COLO668 (cell line): Measurements from ENCODE around the gene C2orf92.
"Not testable (repeated sequence)": the region's sequence is repeated elsewhere in the genome, so short reads cannot be mapped to it uniquely, and the experiment has no call there.

Experiments used
- DNase-seq: peaks from one replicate; lab custom pipeline; 2025; ENCODE audit not compliant: unreplicated experiment; lab: John Stamatoyannopoulos, UW

Gene C2orf92

DNA sequence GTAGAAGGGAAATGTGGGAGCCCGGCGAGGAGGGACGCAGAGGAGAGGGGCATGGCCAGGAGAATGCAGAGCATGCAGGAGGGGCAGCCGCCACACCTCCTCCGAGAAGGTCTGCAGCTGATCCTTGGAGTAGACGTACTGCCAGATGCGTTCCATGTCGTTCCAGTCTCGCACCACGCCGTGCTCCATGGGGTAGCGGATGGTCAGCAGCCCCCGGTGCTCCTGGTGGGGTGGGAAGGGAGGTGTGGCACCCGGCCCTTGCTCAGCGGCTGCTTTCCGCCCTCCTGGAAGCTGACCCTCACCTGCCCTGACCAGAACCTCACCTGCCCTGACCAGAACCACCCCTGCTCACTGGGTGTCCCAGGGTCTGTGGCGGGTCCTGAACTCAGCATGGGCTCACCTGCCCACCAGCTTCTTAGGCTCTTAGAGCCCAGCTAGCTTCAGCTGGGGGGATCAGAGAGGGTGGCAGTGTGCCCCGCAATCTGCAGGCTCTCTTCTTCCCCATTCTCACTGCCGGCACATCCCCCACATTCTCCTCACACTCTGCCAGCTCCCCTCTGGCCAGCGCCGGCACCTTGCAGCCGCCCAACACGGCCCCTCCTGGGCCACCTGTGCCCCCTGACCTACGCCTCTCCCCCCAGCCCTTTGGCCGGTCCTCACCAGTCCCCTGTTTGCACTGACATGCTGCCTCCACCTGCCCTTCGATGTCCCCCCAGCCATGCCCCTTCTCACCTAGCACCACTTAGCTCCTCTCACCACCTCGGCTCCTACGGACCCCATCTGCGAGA, 10.1 kb upstream of the C2orf92 start:
- DNase-seq = no peak

DNA sequence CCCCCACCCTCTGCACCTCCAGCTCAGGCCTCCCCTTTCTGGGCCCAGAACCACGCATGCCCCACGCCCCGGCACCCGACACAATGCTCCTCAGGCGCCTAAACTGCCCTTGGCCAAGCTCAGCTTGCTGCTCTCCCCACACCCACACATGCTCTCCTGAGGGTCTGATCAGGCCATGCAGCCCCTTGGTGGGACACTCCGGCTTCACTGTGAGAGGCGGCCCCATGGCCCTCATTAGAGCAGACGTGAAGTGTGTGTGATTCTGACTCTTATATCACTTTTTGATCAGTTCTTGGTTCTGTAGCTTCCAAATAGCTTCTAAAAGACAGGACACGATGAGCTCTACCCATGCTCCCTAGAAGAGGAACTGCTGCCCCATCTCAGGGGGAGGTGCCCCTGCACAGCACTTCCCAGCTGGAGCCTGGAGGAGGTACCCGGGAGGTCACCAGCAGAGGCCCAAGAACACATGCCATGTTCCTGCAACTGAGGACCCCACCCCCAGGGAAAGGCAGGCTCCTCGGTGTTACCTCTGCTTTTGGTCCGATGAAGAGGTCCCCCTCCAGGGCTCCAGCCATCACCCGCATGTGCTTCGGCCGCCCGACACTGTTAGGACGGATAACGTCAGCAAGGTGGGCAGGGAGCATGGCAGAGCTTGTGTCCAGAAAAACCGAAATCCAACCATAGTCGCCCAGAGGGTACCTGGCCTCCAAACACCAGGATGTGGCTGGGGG, 9.3 kb upstream of the C2orf92 start:
- DNase-seq = no peak

DNA sequence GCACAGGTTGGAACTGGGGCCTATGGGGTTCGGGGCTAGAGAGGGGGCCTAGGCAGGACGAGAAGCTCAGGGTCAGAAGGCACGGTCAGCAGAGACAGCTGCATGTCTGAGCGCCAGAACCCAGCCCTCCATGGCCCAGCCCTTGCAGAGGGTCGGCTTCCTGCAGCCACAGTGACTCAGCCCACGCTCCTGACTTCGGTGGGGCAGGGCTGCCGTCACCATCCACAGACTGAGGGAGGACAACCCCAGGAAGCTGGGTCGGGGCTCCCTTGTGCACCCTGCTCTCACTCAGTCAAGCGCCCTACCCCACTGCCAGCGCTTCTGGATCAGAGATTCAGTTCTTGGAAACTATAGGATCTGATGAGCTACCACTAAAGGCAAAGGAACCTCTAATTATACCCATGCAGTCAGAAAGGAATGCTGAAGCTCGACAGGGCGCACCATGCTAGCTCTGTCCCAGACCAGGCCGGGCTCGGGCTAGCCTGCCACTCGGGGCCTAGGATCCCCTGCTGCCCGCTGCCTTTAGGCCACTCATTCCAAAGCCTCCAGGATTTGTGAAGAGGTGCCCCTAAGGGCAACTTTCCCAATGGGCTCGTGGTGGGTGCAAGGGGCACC, 8.6 kb upstream of the C2orf92 start:
- DNase-seq = no peak

DNA sequence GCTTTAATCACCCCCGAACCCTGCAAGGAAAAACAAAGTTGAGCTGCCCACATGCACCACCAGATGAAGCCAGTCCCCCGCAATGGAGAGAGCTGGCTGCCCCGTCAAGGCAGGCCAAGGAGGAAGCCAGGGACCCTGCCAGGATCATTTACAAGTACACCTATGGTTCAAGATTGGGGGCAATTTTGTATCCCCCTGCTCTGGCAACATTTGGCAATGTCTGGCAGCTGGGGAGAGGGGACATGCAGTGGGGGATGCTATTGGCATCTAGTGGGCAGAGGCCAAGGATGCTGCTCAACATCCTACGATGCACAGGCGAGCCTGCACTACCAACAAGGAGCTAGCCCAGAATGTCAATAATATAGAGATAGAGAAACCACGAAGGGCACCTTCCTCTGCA, 7.6 kb upstream of the C2orf92 start:
- DNase-seq = no peak

DNA sequence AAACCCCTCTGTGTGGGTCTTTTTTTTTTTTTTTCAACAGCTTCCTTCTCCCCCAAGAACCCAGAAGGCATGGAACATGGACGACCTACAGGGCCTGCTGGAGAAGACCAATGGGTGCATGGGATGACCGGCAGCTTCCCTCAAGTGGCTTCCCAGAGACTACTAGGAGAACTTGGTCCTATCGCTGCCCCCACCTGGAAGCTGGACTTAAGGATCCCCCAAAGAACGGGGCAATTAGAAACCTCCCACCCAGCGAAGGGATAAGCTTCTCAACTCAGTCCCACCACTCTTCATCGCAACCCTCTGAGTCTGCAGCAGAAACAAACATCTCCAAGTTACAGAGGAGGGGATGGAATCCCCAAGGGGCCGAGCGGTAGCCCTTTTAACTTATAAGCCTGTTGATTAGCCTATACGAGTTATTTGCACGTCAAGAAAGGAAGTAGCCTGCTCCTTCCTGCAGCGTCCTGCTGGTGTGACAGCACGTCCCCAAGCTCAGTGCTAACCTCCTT, 7.1 kb upstream of the C2orf92 start:
- no peak for DNase-seq

DNA sequence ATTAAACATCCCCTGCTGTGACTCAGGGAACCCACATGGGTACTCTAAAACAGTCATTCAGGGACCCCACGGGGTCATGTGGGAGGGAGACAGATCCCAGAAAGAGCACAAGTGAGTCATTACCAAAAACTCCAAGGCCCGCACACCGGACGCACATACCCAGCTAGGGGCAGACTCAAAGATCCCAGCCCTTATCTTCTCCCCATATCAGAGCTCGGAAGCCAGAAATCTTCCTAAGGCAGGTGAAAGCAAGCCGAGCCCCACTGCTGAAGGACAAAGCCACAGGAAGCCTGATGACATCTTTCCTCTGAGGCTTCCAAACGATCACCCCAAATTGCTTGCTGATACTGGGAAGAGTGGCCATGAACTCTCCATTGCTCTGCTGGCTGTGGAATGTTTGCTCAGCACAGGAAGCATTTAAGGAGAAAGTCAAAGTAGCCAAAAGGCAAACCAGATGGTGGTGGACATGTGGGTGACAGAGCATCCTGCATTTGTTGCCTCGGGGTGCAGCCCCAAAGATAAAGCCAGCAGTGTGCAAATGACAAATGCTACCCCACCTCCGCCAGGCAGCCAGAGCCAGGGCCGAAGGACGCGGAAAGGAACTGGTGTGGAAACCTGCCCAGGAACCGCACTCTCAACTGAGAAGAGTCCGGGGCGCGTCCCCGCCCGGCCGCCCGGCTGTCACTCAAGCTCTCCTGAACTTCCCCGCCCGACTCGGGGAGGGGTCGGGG, 6.5 kb upstream of the C2orf92 start:
- peak; percentile 74 for DNase-seq

DNA sequence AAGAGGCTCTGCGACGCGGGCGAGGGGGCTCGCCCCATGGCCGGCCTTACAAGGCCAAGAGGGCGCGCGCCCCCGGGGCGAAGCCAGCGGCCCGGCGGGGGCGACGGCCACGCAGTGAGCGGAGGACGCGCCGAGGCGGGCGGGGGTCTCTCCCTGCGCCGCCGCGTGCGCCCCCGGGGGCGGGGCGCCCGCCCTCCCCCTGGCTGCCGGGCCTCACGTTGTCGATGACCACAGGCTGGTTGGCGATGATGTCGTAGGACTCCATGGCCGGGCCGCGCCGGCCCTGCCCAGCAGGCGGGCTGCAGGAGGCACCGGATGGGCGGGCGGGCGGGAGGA, 5.9 kb upstream of the C2orf92 start:
- no peak for DNase-seq

DNA sequence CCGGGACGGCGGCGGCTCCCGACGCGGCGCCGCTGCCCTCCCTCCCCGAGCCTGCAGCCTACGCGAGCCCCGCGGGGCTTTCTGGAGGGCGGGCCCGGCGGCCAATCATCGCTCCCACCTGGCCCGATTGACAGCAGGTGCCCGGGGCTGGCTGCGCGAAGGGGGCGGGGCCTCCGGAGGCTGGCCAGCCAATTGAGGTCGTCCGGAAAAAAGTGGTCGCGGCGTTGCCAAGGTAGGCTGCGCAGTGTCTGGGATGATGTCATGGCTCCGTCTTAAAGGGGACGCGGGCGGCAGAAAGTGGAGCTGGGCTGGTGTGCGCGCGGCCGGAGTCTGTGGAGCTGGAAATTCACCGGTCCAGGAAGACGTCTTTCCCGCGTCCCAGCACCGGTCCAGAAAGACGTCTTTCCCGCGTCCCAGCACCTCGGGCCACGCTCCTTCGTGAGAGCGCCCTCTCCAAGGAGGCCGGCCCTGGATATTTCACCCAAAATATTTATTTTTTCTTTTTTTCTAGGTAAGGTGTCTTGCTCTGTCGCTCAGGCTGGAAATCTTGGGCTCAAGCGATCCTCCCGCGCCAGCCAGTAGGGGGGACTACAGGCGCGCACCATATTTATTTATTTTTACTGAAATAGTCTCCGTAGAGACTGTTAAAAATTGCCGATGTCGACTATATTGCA, 5.4 kb upstream of the C2orf92 start, which contains the start of gene ACTR1B:
Gene ACTR1B (minus strand): TSS at position 83 of the 674 bp plus-strand sequence. CDS start 154 bp downstream, outside the sequence.
- DNase-seq = peak; percentile 99

DNA sequence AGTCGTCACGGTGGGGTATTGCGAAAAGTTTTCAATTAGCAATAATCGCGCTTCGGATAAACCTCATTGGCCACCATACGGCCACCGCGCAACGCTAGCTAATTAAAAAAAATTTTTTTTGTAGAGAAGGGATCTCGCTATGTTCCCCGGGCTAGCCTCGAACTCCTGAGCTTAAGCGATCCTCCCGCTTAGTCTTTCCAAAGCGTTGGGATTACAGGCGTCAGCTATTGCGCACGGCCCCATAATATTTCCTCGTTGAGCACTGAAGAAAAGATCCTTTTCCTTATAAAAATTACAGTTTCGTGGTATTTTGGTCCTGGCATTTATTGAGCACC, 4.9 kb upstream of the C2orf92 start:
- DNase-seq = peak; percentile 45

DNA sequence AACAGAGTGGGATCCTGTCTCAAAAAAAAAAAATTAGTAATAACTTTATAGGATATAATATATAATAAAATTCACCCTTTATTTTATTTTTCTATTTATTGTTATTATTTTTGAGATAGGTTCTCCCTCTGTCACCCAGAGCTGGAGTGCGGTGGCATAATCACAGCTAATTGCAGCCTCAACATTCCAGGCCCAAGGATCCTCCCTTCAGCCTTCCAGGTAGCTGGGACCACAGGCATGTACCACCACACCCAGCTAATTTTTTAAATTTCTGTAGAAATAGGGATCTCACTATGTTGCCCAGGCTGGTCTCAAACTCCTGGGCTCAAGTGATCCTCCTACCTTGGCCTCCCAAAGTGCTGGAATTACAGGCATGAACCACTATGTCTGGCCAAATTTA, 958 bp downstream of the C2orf92 start:
- no peak for DNase-seq

DNA sequence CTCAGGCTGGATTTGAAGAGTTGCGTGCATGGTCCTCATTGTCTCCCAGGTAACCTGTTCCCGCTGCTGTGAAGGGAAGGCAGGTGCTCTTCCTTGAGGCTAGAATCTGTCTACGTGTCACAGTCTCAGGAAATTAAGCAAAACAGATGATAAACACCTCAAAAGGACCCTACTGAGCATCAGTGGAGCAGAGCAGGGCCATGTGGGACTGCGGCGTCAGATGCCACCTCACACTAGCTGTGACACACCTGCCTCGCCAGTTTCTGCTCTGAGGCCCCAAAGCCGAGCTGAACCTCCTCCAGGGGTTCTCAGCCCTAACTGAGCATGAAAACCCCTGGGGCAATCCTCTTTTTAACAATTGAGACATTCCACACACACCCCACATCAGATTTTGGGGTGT, 2.0 kb downstream of the C2orf92 start:
- DNase-seq = no peak

DNA sequence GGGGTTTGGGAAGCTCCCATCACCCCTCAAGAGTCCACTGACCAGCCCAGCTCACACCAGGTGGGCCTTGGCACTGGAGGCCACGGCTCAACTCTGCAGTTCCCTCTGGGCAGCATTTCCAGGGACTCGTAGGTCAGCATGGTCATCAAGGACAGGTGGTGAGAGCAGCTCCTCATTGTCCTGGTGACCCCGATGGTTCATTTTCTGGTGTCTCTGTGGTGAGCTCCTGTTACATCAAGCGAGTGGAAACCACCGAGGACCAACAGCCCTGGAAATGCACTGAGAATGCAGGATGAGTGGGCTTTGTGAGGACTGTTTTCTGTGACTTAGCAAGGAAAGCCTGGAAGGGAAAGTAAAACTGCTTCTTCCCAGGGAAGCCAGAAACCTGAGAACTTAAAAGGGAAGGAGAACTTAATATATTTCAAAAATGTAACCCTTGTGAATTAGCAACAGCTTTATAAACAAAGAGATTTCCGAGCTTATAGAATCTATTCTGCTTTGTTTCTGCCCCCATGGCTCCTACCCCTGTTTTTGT, 3.2 kb downstream of the C2orf92 start:
- DNase-seq = not testable (repeated sequence)

DNA sequence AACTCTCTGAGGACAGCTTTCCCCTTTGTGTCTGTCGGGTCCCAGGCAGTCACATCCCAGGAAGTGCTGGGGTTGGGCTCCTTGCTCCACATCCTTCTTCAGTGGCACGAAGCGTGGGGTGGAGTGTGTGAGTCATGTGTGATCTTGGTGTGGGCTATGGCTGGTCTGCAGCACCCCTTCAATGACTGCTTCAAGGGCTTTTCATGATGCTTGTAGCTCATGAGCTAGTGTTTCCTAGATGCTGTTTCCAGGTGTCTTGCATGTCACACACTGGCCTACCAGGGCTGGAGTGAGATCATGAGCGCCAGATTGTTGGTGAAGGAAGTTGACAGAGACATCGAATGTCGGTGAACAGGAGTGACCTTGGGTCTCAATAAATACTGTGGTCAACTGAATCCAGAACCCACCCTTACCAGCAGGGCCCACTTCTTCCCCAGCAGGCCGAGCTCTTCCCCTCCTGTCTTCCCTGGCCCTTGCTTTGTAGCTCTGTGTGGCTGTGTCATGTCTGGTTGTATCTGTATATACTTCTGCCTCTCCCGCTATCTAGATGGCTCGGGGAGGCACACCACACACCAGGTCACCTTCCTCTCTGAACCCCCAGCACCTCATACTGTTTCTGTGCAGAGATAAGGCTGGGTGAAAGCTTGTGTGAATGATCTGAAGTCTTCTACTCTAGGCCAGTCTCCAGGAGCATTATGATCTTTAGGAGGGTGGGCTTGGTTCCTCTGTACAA, 3.8 kb downstream of the C2orf92 start:
- no peak for DNase-seq

DNA sequence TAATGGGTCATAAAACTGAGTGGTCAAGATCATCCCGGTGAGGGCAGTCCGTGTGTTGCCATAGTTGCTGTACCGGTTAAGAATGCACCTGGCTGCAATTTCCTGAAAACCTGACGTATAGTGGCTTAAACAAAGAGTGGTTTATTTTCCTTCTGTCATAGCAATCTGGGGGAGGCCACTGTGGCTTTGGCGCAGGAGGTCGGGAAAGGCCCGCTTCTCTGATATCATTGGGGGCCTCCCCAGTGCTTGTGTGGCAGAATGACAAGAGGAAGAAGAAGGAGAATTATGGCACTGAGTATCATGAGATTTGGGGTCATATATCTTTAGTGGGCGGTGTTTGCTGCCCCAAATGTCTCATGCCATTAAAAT, 4.4 kb downstream of the C2orf92 start:
- no peak for DNase-seq

DNA sequence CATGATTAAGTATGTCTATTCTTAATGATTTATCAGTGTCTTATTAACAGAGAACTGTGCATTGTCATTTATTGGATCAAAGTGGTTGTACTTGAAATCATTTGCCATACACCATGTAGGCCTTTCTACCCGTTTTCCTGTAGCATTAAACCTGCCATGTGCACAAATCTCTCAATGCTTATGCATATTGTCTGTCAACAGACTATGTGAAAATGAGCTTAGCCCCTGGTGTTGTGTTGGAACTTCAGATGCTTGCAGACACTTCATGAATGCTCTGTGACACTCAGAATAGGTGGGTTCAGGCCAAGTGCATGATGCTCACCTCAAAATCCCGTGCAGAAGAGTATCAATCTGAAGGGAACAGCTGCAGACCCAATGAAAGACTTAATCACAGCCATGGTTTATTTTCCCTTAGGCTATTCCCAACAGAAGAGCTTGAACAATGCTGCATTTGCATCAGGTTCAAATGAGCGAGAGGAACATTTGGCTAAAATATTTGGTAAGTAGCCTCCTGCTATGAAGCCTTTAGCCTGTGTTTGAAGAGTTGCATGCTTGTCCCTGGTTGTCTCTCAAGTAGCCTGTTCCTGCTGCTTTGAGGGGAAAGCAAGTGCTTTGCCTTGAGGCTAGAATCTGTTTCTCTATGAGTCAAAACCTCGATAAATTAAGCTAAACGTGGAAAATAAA, 6.1 kb downstream of the C2orf92 start:
- no peak for DNase-seq

DNA sequence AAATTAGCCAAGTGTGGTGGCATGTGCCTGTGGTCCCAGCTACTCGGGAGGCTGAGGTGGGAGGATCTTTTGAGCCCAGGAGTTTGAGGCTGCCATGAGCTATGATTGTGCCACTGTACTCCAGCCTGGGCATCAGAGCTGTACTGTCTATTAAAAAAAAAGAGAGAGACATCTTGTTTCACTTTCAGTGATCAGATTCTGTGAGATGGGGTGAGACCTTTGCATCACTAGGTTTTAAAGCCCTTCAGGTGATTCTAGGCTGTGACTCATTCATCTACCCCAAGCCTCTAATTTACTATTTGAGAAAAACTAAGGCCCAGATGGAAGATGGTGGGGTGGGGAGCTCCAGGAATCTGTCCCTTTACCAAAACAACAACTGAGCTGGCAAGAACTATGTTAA, 7.1 kb downstream of the C2orf92 start:
- no peak for DNase-seq

DNA sequence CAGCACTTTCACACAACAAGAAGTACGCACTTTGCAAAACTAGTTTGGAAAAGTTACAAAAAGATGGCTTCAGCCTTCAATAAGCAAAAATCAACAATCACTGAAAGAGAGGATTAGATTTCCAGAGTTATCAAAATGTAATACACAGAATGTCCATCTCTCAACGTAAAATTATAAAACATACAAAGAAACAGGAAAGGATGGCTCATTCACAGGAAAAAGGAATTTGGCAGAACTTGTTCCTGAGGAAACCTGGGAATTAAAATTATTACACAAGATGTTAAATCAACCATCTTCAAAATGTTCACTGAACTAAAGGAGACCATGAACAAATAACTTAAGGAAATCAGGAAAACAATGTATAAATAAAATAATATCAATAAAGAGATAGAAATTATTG, 8.0 kb downstream of the C2orf92 start:
- DNase-seq = no peak

DNA sequence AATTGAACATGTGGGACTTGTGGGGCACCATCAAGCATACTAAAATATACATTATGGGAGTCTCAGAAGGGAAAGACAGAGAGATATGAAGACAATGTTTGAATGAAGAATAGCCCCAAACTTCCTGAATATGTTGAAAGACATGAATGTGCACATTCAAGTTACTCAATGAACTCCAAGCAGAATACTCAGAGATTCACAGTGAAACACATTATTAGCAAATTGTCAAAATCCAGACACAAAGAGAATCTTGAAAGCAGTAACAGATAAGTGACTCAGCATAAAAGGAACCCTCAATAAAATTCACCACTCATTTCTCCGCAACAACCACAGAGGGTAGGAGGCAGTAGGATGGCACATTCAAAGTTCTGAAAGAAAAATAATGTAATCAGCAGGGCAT, 8.8 kb downstream of the C2orf92 start:
- no peak for DNase-seq

DNA sequence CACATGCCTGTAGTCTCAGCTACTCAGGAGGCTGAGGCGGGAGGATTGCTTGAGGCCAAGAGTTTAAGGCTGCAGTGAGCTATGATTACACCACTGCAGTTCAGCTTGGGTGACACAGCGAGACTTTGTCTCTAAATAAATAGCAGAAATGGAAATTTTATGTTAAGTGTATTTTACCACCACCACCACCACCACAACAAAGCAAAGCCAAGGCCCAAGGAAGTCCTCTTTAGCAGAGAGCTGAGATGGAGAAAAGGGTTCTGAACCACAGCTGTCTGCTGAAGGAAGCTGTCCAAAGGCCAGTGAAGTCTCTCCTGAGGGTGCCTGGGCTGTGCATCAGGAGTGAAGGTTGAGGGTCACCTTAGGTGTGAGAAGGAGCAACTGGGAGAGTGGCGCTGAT, 17.7 kb downstream of the C2orf92 start:
- DNase-seq = not testable (repeated sequence)
